ENCODE results near the gene MARCHF2. TPM values are rescaled to one million over a fixed set of nuclear protein-coding genes. Genes with fewer than 3 reads are reported as not detected.

Gene MARCHF2
- total RNA-seq, 6 donors from 2014 or later: 72.2 to 266 (median 111) TPM

DNA sequence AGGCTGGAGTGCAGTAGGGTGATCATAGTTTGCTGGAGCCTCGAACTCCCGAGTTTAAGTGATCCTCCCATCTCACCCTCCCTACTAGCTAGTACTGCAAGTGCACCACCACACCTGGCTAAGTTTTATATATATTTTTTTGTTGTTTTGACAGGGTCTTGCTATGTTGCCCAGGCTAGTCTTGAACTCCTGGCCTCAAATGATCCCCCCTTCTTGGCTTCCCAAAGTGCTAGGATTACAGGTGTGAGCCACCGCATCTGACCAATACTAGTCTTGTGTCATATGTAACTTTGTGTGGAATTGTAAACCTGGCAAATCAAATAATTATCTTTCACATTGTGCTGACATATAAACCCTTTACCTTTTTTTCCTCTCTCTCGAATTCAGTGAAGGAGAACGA, 41.9 kb downstream of the MARCHF2 start:
- peaks cover 0 to 40% (median 14%) of the 10 kb centered on the region in 4 donors for H3K36me3 ChIP-seq
- no peak overlapping the region for H3K27ac ChIP-seq
- no peaks in the 10 kb centered on the region for H3K9me3 ChIP-seq
- no peaks in the 10 kb centered on the region for H3K27me3 ChIP-seq
- peaks cover 77 to 87% (median 80%) of the 10 kb centered on the region in 4 donors for H3K4me1 ChIP-seq
- WGBS, 2 donors: 76 to 81% methylated on average over 5 of the region's 5 CpGs
- TF ChIP-seq, protein P1, sequence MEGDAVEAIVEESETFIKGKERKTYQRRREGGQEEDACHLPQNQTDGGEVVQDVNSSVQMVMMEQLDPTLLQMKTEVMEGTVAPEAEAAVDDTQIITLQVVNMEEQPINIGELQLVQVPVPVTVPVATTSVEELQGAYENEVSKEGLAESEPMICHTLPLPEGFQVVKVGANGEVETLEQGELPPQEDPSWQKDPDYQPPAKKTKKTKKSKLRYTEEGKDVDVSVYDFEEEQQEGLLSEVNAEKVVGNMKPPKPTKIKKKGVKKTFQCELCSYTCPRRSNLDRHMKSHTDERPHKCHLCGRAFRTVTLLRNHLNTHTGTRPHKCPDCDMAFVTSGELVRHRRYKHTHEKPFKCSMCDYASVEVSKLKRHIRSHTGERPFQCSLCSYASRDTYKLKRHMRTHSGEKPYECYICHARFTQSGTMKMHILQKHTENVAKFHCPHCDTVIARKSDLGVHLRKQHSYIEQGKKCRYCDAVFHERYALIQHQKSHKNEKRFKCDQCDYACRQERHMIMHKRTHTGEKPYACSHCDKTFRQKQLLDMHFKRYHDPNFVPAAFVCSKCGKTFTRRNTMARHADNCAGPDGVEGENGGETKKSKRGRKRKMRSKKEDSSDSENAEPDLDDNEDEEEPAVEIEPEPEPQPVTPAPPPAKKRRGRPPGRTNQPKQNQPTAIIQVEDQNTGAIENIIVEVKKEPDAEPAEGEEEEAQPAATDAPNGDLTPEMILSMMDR (IDR thresholded peaks at IDR 0.05): no peak
- TF ChIP-seq POLR2A (IDR thresholded peaks at IDR 0.05) (no peak), POLR2AphosphoS5 (IDR thresholded peaks at IDR 0.05) (no peak), EP300 (IDR thresholded peaks at IDR 0.05) (no peak)
- no peak overlapping the region for H3K4me3 ChIP-seq
- DNase-seq (no peak), ATAC-seq (ENCODE audit: low FRiP score in 2 of 2) (no peak)

DNA sequence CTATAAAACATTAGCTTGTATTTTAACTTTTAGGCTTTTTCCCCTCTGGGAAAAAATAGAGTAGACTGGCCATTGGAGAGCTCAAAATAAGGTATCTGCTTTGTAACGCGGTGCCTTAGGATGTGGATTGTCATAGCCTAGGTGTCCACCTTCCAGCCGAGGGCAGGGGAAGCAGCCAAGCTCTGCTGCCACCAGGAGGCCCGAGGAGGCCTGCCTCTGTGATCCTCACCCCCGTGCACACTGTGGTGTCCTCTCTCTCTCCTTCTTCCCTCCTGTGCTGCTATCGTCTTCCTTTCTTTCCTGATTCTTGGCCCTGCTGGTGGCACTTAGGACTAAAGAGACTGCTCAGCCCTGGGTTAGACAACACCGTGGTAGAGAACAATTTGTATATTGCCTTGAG, 43.0 kb downstream of the MARCHF2 start:
- Histone ChIP-seq H3K36me3 (peaks cover 0 to 40% (median 14%) of the 10 kb centered on the region in 4 donors), H3K27me3 (no peaks in the 10 kb centered on the region), H3K9me3 (no peaks in the 10 kb centered on the region), H3K27ac (no peak overlapping the region), H3K4me1 (peaks cover 78 to 86% (median 80%) of the 10 kb centered on the region in 4 donors), H3K4me3 (no peak overlapping the region)
- ATAC-seq (ENCODE audit: low FRiP score in 2 of 2) (no peak), DNase-seq (no peak)
- WGBS, 2 donors: 67% methylated on average over 7 of the region's 7 CpGs
- TF ChIP-seq POLR2A (IDR thresholded peaks at IDR 0.05) (no peak), POLR2AphosphoS5 (IDR thresholded peaks at IDR 0.05) (no peak), EP300 (IDR thresholded peaks at IDR 0.05) (no peak)
- TF ChIP-seq, protein P1 (IDR thresholded peaks at IDR 0.05): peak in 1 of 6 experiments; percentile 12

DNA sequence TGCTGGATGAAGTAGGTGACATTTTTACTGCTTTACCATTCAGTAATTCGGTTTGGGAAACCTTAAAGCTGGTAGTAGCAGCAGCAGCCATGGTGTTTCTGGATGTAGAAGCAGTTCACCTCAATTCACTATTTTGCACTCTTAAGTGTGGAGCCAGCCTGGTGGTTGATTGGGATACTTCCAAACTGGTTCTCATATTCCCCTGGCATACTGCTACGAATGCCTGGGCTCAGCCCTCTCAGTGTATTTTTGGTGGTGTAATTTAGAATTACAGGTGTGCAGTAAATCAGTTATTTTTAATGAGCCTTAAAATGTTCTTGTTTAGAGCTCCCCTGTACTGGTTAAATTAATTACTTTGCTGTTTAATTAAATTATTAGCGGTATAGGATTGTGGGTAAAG, 44.1 kb downstream of the MARCHF2 start:
- Histone ChIP-seq H3K36me3 (peaks cover 0 to 40% (median 14%) of the 10 kb centered on the region in 4 donors), H3K4me3 (no peak overlapping the region), H3K27me3 (no peaks in the 10 kb centered on the region), H3K9me3 (no peaks in the 10 kb centered on the region), H3K27ac (no peak overlapping the region), H3K4me1 (peaks cover 75 to 83% (median 76%) of the 10 kb centered on the region in 4 donors)
- WGBS, 2 donors: 81 to 82% methylated on average over 3 of the region's 3 CpGs
- TF ChIP-seq POLR2A (IDR thresholded peaks at IDR 0.05) (no peak), EP300 (IDR thresholded peaks at IDR 0.05) (no peak), POLR2AphosphoS5 (IDR thresholded peaks at IDR 0.05) (no peak)
- TF ChIP-seq, protein P1 (IDR thresholded peaks at IDR 0.05): no peak
- DNase-seq (no peak), ATAC-seq (ENCODE audit: low FRiP score in 2 of 2) (no peak)

DNA sequence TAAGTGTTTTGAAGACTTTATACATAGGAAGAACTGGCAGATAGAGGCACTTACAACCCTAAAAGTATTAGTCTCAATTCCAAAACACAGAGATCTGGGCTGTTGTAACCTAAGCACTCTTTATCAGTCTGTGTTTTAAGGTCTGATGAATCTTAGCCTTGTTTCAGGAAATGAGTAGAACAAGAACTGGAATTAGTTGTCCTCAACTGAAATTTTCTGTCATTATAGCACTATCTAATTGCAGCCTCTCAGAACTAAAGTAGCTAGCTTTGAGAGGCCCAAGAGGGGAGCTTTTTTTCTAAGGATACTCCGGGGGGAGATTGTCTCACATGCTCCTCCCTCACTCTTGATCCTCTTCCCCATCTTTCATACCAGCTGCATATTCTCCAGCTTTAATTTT, 44.7 kb downstream of the MARCHF2 start:
- Histone ChIP-seq H3K27ac (peak overlapping the region; percentile 17 to 60 (median 41)), H3K36me3 (peaks cover 0 to 36% (median 14%) of the 10 kb centered on the region in 4 donors), H3K4me1 (peaks cover 69 to 83% (median 75%) of the 10 kb centered on the region in 4 donors), H3K4me3 (no peak overlapping the region), H3K27me3 (no peaks in the 10 kb centered on the region), H3K9me3 (no peaks in the 10 kb centered on the region)
- no peak for TF ChIP-seq POLR2A (IDR thresholded peaks at IDR 0.05)
- no peak for TF ChIP-seq POLR2AphosphoS5 (IDR thresholded peaks at IDR 0.05)
- TF ChIP-seq, protein P1 (IDR thresholded peaks at IDR 0.05): no peak
- no peak for TF ChIP-seq EP300 (IDR thresholded peaks at IDR 0.05)
- 60 to 65% methylated on average over 1 of the region's 1 CpG for WGBS, 2 donors
- DNase-seq (no peak), ATAC-seq (ENCODE audit: low FRiP score in 2 of 2) (no peak)

DNA sequence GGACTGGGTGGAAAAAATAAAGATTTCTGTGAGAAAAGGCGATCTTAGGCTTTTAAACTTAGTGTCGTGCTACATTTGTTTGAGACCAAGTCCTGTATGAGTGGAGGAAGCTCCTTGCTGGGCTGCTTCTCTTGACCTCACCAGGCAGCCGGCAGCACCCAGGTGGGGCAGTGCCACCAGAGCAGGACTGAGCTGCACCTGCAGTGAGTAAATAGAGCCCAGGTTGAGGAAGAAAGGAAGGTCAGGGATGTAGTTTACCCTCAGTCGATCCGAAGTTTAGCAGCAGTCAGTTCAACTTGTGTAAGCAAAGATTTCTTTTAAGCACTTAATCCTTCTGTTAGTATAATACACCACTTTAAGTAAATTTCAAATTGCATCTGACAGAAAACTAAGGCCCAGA, 45.3 kb downstream of the MARCHF2 start:
- DNase-seq (peak in 1 of 2 donors; percentile 64), ATAC-seq (ENCODE audit: low FRiP score in 2 of 2) (peak in 1 of 2 donors; percentile 31)
- no peak overlapping the region for H3K4me3 ChIP-seq
- peaks cover 68 to 83% (median 74%) of the 10 kb centered on the region in 4 donors for H3K4me1 ChIP-seq
- H3K27me3 ChIP-seq: no peaks in the 10 kb centered on the region
- peaks cover 0 to 33% (median 12%) of the 10 kb centered on the region in 4 donors for H3K36me3 ChIP-seq
- H3K9me3 ChIP-seq: no peaks in the 10 kb centered on the region
- peak overlapping the region; percentile 17 to 60 (median 41) for H3K27ac ChIP-seq
- 43 to 70% methylated on average over 5 of the region's 5 CpGs for WGBS, 2 donors
- no peak for TF ChIP-seq POLR2AphosphoS5 (IDR thresholded peaks at IDR 0.05)
